ENCODE data around the gene VAMP5. TPM values are rescaled to one million over a fixed set of nuclear protein-coding genes. Genes with fewer than 3 reads are reported as not detected.

The VAMP5 gene
- total and polyA plus RNA-seq, 2 of the 8 experiments (the other 6 are each of a cell fraction or from before 2014, with no cell fraction given): 4.7 to 14.2 TPM

GRCh38 chr2:85601771-85602475 lies 17.7 kb downstream of the VAMP5 start:
- Histone ChIP-seq H3K79me2 (ENCODE audit: control insufficient read depth in 1 of 2, insufficient read depth in 2 of 2, low read length in 2 of 2) (peaks cover 0 to 10% of the 10 kb centered on the region in 2 experiments; a peak in 1 of 4 replicates), H3K4me1 (replicated peaks in 1 of 4; ENCODE audit: control insufficient read depth in 3 of 4, insufficient read depth in 4 of 4, low read length in 3 of 4) (peaks cover 0 to 5% (median 2%) of the 10 kb centered on the region in 4 experiments; a peak in 5 of 7 replicates), H3K79me1 (ENCODE audit: low read depth, low read length) (peaks cover 7% of the 10 kb centered on the region), H2AK5ac (ENCODE audit: low read depth, low read length) (peak overlapping the region; percentile 17; the same call in 1 of the 2 replicates), H2BK120ac (replicated peaks; ENCODE audit: low read depth, low read length) (no peak overlapping the region), H2BK20ac (ENCODE audit: low read length) (no peak overlapping the region), H3K36me3 (ENCODE audit: control insufficient read depth in 2 of 4, insufficient read depth in 4 of 4, low read length in 3 of 4) (peaks cover 4 to 22% (median 6%) of the 10 kb centered on the region in 4 experiments; a peak in 5 of 8 replicates), H3K23ac (ENCODE audit: insufficient read length) (no peak overlapping the region), H4K5ac (ENCODE audit: insufficient read length, low read depth, low read length) (peak overlapping the region; percentile 44), H2BK15ac (ENCODE audit: low read length) (no peak overlapping the region), H4K8ac (ENCODE audit: extremely low read depth, insufficient read depth, low read length) (peak overlapping the region; percentile 87), H3K23me2 (ENCODE audit: low read depth, low read length) (peaks cover 12% of the 10 kb centered on the region), H4K91ac (replicated peaks; ENCODE audit: insufficient read length, low read length) (peak overlapping the region; percentile 56), H3K4ac (replicated peaks; ENCODE audit: insufficient read length, low read depth, low read length) (no peak overlapping the region), H2AFZ (ENCODE audit: low read length) (peak overlapping the region; percentile 56; the same call in 1 of the 2 replicates), H3K4me2 (ENCODE audit: insufficient read depth in 1 of 2, low read depth in 2 of 2, low read length in 2 of 2) (peak overlapping the region; percentile 71 to 89), H2BK5ac (ENCODE audit: low read depth, low read length) (no peak overlapping the region), H3K9me3 (ENCODE audit: insufficient read depth in 2 of 2, low read depth in 1 of 2, low read length in 1 of 2) (no peaks in the 10 kb centered on the region), H2BK12ac (ENCODE audit: low read depth, low read length) (no peak overlapping the region), H3K56ac (replicated peaks; ENCODE audit: insufficient read length, low read depth, low read length) (no peak overlapping the region), H3K9ac (replicated peaks in 1 of 4; ENCODE audit: extremely low read depth in 1 of 4, low read depth in 3 of 4, low read length in 3 of 4) (peak overlapping the region; percentile 48 to 65 (median 56)), H3K18ac (ENCODE audit: extremely low read depth, low read length) (peak overlapping the region; percentile 36; the same call in 1 of the 2 replicates), H3K27ac (ENCODE audit: low read depth, low read length) (no peak overlapping the region), H3K4me3 (ENCODE audit: extremely low read depth in 1 of 4, insufficient read depth in 2 of 4, low read depth in 3 of 4, low read length in 4 of 4) (peak overlapping the region; percentile 62 to 89 (median 82)), H3K27me3 (replicated peaks in 1 of 4; ENCODE audit: control insufficient read depth in 3 of 4, extremely low read depth in 1 of 4, insufficient read depth in 3 of 4, low read length in 3 of 4) (no peaks in the 10 kb centered on the region), H3K14ac (ENCODE audit: insufficient read length) (no peak overlapping the region), H4K20me1 (replicated peaks in 1 of 2; ENCODE audit: control insufficient read depth in 1 of 2, insufficient read depth in 2 of 2, low read length in 2 of 2) (peaks cover 0 to 11% of the 10 kb centered on the region in 2 experiments)
- DNase-seq (ENCODE audit: low read depth in 1 of 2, low spot score in 2 of 2) (no peak), FAIRE-seq (no peak)
- TF ChIP-seq USF2 (IDR thresholded peaks at IDR 0.05; ENCODE audit: low read length) (peak; percentile 22; the same call in 1 of the 2 replicates), SAP30 (IDR thresholded peaks at IDR 0.05; ENCODE audit: insufficient read depth, insufficient replicate concordance, low read length) (peak; percentile 46), POLR2A (IDR thresholded peaks at IDR 0.05; ENCODE audit: control extremely low read depth in 1 of 2, low read depth in 2 of 2, low read length in 2 of 2) (peak in 1 of 2 experiments; percentile 12; a peak in 1 of 3 replicates), NRF1 (IDR thresholded peaks at IDR 0.05; ENCODE audit: low read depth, low read length) (no peak)
- ChIA-PET POLR2A (ENCODE audit: partially characterized antibody) (interaction anchor here (0.8 to 7.9 kb wide), 10 partner anchors 9 to 61 kb away, joined by 3 to 95 read pairs (median 8); partner anchors contain the start of genes C2orf68, GGCX, MAT2A and USP39), CTCF (ENCODE audit: partially characterized antibody) (interaction anchor here (1.1 kb wide), 2 partner anchors 8 to 180 kb away, joined by 4 read pairs; no protein-coding TSS in a partner anchor)
- WGBS, 2 experiments (ENCODE audit: extremely low coverage in 1 of 2, insufficient coverage in 1 of 2, insufficient read length in 1 of 2, insufficient replicate concordance in 2 of 2, low coverage in 1 of 2, low lambda C conversion rate in 2 of 2, missing lambda C conversion rate in 1 of 2): 16% methylated on average over 30 of the region's 36 CpGs; no CpG with 5 or more reads in 1 of the 2 experiments

Measured in H1 (cell line).